HepG2 (cell line): ENCODE results near the gene TRIM54. TPM values are rescaled to one million over a fixed set of nuclear protein-coding genes. Genes with fewer than 3 reads are reported as not detected.

Source experiments
- DPF2 ChIP-seq: sonication (generic); formaldehyde crosslinking; IDR thresholded peaks from 2 replicates; pipeline ENCODE4 v1.4.0; 2020; ENCODE audit warnings: mild to moderate bottlenecking, low read depth, missing genetic modification reagents, borderline replicate concordance
- ETV5 ChIP-seq: IDR thresholded peaks from 2 replicates; pipeline ENCODE4 v1.6.1; 2018; ENCODE audit warnings: missing biosample characterization, missing genetic modification reagents, inconsistent platforms, borderline replicate concordance
- KLF13 ChIP-seq: sonication (generic); formaldehyde crosslinking; IDR thresholded peaks from 2 replicates; pipeline ENCODE4 v1.4.0; 2020; ENCODE audit warnings: mild to moderate bottlenecking, missing genetic modification reagents
- LBX2 ChIP-seq: sonication (generic); formaldehyde crosslinking; IDR thresholded peaks from 2 replicates; pipeline ENCODE4 v1.5.0; 2020; ENCODE audit warnings: missing genetic modification reagents, mild to moderate bottlenecking, borderline replicate concordance
- MED1 ChIP-seq: sonication (generic); formaldehyde crosslinking; IDR thresholded peaks from 2 replicates; pipeline ENCODE4 v1.4.0; 2020; ENCODE audit warnings: missing genetic modification reagents
- NFATC3 ChIP-seq: sonication (generic); formaldehyde crosslinking; IDR thresholded peaks from 2 replicates; pipeline ENCODE4 v1.5.1; 2020; ENCODE audit warnings: mild to moderate bottlenecking, missing genetic modification reagents
- NFYC ChIP-seq: IDR thresholded peaks from 2 replicates; pipeline ENCODE4 v1.6.1; 2016; ENCODE audit warnings: missing genetic modification reagents, missing compliant biosample characterization
- NR2F6 ChIP-seq, 2 experiments: IDR thresholded peaks; 2 replicates each; pipeline ENCODE4 v1.6.1; 2016; ENCODE audit warnings: antibody characterized with exemption in 1 of 2, mild to moderate bottlenecking in 1 of 2
- SRSF9 ChIP-seq: fragments of 200-400 bp; formaldehyde crosslinking; IDR thresholded peaks from 2 replicates; pipeline ENCODE4 v1.6.1; 2018; ENCODE audit warnings: borderline replicate concordance, mild to moderate bottlenecking, low read depth, low read length; ENCODE audit not compliant: insufficient read depth, poor library complexity, severe bottlenecking
- THAP8 ChIP-seq: sonication (generic); formaldehyde crosslinking; IDR thresholded peaks from 2 replicates; pipeline ENCODE4 v1.5.1; 2020; ENCODE audit warnings: missing genetic modification reagents, mild to moderate bottlenecking, borderline replicate concordance
- ZNF281 ChIP-seq: sonication (generic); formaldehyde crosslinking; IDR thresholded peaks from 2 replicates; pipeline ENCODE4 v1.4.0; 2020; ENCODE audit warnings: missing genetic modification reagents, borderline replicate concordance
- ZNF407 ChIP-seq: sonication (generic); formaldehyde crosslinking; IDR thresholded peaks from one replicate; pipeline ENCODE4 v1.5.1; 2020; ENCODE audit warnings: mild to moderate bottlenecking, missing genetic modification reagents; ENCODE audit errors: not compliant biosample characterization
- ZNF709 ChIP-seq: sonication (generic); formaldehyde crosslinking; IDR thresholded peaks from 2 replicates; pipeline ENCODE4 v1.5.0; 2020; ENCODE audit warnings: mild to moderate bottlenecking, missing genetic modification reagents
- ZNF782 ChIP-seq: sonication (generic); formaldehyde crosslinking; IDR thresholded peaks from 2 replicates; pipeline ENCODE4 v1.4.0; 2020; ENCODE audit warnings: missing genetic modification reagents, mild to moderate bottlenecking, borderline replicate concordance
- polyA plus RNA-seq, 8 experiments: library from polyadenylated mRNA; depleted of rRNA in 3 of 8; stranded (reverse) in 7 of 8; unstranded in 1 of 8; fragments of >200 nt; fragmentation: Illumina TruSeq in 4 of 8; extraction: Trizol in 4 of 8; gene quantifications; 2 replicates each; pipeline versions ENCODE4 v1.2.1 to v1.2.3, GENCODE V29; 2011 to 2016; ENCODE audit warnings: low read depth in 4 of 8, missing spikeins in 1 of 8, mixed read lengths in 1 of 8; ENCODE audit not compliant: insufficient read depth in 1 of 8
- total RNA-seq, 5 experiments: library from RNA; depleted of rRNA; stranded (reverse); fragments of >200 nt; fragmentation: Illumina TruSeq; extraction: Trizol; gene quantifications; 2 replicates each; pipeline ENCODE4 v1.2.3, GENCODE V29; 2016; ENCODE audit warnings: low read depth in 1 of 5

TRIM54 gene
- total and polyA plus RNA-seq, 2 of the 13 experiments (the other 11 are each of a cell fraction or from before 2014, with no cell fraction given): 0.07 to 0.13 TPM

- TF ChIP-seq ZNF782 (CRISPR knock-in tag): peak; percentile 56; the same call in 1 of the 2 replicates
- peak; percentile 81; the same call in 1 of the 2 replicates for TF ChIP-seq ZNF281
- TF ChIP-seq THAP8 (CRISPR knock-in tag): peak; percentile 39; the same call in 1 of the 2 replicates
- TF ChIP-seq DPF2 (CRISPR knock-in tag): no peak
- no peak for TF ChIP-seq ZNF407 (CRISPR knock-in tag)
- peak; percentile 87; the same call in 1 of the 2 replicates for TF ChIP-seq LBX2 (CRISPR knock-in tag)
- TF ChIP-seq ZNF709 (CRISPR knock-in tag): peak; percentile 88
- no peak for TF ChIP-seq KLF13 (CRISPR knock-in tag)
- TF ChIP-seq NR2F6 (IDR thresholded peaks at IDR 0.05): no peak
- no peak for TF ChIP-seq NR2F6 (CRISPR knock-in tag; IDR thresholded peaks at IDR 0.05)
- TF ChIP-seq NFATC3 (CRISPR knock-in tag): no peak
- peak; percentile 77 for TF ChIP-seq ETV5 (CRISPR knock-in tag)
- peak; percentile 64 for TF ChIP-seq NFYC
- TF ChIP-seq MED1: peak; percentile 54; the same call in 1 of the 2 replicates
- TF ChIP-seq SRSF9: no peak
Measured at GRCh38 chr2:27322766-27323595, 40.8 kb downstream of the TRIM54 start, which contains the start of gene MPV17 (continued).
